ENCODE results near the gene CTRB1. TPM values are rescaled to one million over a fixed set of nuclear protein-coding genes. Genes with fewer than 3 reads are reported as not detected.
"Not testable (repeated sequence)": the region's sequence is repeated elsewhere in the genome, so short reads cannot be mapped to it uniquely, and the experiment has no call there.

CTRB1 gene
- total RNA-seq, 1 donor from 2014 or later, result not detected

DNA sequence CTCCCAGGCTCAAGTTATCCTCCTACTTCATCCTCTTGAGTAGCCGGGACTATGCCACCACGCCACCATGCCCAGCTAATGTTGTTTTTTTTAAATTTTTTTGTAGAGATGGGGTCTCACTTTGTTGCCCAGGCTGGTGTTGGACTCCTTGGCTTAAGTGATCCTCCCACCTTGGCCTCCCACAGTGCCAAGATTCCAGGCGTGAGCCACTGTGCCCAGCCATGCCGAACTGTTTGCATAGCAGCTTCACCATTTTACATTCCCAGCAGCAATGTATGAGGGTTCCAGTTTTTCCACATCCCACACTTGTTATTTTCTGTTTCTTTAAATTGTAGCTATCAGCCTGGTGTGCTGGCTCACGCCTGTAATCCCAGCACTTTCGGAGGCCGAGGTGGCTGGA lies 2.2 kb upstream of the CTRB1 start:
- no peaks in the 10 kb centered on the region for H3K9me3 Mint-ChIP-seq (ENCODE audit: unreplicated experiment)
- H3K4me1 Mint-ChIP-seq (ENCODE audit: unreplicated experiment), result no peaks in the 10 kb centered on the region
- DNase-seq (ENCODE audit: low spot score), result no peak
- H3K27me3 Mint-ChIP-seq (ENCODE audit: unreplicated experiment), result peaks cover 8% of the 10 kb centered on the region
- no peaks in the 10 kb centered on the region for H3K36me3 Mint-ChIP-seq (ENCODE audit: low read depth, unreplicated experiment)
- no peak overlapping the region for H3K27ac Mint-ChIP-seq (ENCODE audit: unreplicated experiment)
- no peak overlapping the region for H3K4me3 Mint-ChIP-seq (ENCODE audit: unreplicated experiment)
- TF ChIP-seq, protein P1, sequence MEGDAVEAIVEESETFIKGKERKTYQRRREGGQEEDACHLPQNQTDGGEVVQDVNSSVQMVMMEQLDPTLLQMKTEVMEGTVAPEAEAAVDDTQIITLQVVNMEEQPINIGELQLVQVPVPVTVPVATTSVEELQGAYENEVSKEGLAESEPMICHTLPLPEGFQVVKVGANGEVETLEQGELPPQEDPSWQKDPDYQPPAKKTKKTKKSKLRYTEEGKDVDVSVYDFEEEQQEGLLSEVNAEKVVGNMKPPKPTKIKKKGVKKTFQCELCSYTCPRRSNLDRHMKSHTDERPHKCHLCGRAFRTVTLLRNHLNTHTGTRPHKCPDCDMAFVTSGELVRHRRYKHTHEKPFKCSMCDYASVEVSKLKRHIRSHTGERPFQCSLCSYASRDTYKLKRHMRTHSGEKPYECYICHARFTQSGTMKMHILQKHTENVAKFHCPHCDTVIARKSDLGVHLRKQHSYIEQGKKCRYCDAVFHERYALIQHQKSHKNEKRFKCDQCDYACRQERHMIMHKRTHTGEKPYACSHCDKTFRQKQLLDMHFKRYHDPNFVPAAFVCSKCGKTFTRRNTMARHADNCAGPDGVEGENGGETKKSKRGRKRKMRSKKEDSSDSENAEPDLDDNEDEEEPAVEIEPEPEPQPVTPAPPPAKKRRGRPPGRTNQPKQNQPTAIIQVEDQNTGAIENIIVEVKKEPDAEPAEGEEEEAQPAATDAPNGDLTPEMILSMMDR (IDR thresholded peaks at IDR 0.05; ENCODE audit: unreplicated experiment), result no peak

GRCh38 chr16:75217389-75217851 lies 1.4 kb upstream of the CTRB1 start:
- no peak overlapping the region for H3K4me3 Mint-ChIP-seq (ENCODE audit: unreplicated experiment)
- TF ChIP-seq, protein P1 (IDR thresholded peaks at IDR 0.05; ENCODE audit: unreplicated experiment), result no peak
- H3K27me3 Mint-ChIP-seq (ENCODE audit: unreplicated experiment), result peaks cover 12% of the 10 kb centered on the region
- DNase-seq (ENCODE audit: low spot score), result no peak
- peaks cover 4% of the 10 kb centered on the region for H3K4me1 Mint-ChIP-seq (ENCODE audit: unreplicated experiment)
- no peaks in the 10 kb centered on the region for H3K9me3 Mint-ChIP-seq (ENCODE audit: unreplicated experiment)
- no peak overlapping the region for H3K27ac Mint-ChIP-seq (ENCODE audit: unreplicated experiment)
- no peaks in the 10 kb centered on the region for H3K36me3 Mint-ChIP-seq (ENCODE audit: low read depth, unreplicated experiment)

- H3K9me3 Mint-ChIP-seq (ENCODE audit: unreplicated experiment), result no peaks in the 10 kb centered on the region
- no peak overlapping the region for H3K27ac Mint-ChIP-seq (ENCODE audit: unreplicated experiment)
- TF ChIP-seq, protein P1 (IDR thresholded peaks at IDR 0.05; ENCODE audit: unreplicated experiment), result no peak
- no peaks in the 10 kb centered on the region for H3K36me3 Mint-ChIP-seq (ENCODE audit: low read depth, unreplicated experiment)
- peaks cover 14% of the 10 kb centered on the region for H3K27me3 Mint-ChIP-seq (ENCODE audit: unreplicated experiment)
- DNase-seq (ENCODE audit: low spot score), result no peak
- H3K4me3 Mint-ChIP-seq (ENCODE audit: unreplicated experiment), result no peak overlapping the region
- peaks cover 4% of the 10 kb centered on the region for H3K4me1 Mint-ChIP-seq (ENCODE audit: unreplicated experiment)
These were observed 300 bp downstream of the CTRB1 start for GRCh38 chr16:75219088-75219487.

DNA sequence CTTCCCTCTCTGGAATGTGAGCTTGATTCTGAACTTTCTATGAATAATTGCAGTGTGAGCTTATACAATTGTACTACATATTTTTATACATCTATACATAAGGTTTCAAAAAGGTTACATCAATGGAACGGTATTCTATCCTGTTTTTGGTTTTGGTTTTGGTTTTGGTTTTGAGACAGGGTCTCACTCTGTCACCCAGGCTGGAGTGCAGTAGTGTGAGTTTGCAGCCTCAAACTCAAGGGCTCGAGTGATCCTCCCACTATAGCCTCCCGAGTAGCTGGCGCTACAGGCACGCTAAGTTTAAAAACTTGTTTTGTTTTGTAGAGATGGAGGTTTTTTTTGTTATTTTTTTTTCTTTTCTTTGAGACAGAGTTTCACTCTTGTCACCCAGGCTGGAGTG lies 1.1 kb downstream of the CTRB1 start:
- no peak overlapping the region for H3K4me3 Mint-ChIP-seq (ENCODE audit: unreplicated experiment)
- no peak for DNase-seq (ENCODE audit: low spot score)

DNA sequence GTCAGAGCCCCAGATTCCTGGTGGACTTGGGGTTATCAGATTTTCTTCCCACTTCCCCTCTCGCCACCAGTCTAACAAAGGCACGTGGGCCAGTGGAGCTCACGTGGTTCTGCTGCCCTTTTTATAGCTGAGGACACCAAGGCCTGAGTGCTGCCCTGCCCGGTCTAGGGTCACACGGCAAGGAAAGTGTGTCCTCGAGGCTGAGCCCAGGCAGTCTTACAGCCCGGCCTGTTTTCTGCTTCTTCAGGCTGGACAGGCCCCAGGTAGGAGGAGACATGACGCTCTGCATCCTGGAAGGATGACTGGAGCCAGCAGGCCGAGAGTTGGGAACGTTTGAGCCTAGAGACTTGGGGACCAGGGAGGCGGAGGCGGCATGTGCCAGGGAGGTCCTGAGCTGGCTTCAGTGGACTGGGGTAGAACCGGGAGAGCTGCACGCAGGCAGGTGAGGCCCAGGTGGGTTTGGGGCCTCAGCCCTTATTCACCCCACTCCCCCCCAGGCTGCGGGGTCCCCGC lies 3.5 kb downstream of the CTRB1 start:
- H3K9me3 Mint-ChIP-seq (ENCODE audit: unreplicated experiment), result no peaks in the 10 kb centered on the region
- peak overlapping the region; percentile 60 for H3K4me3 Mint-ChIP-seq (ENCODE audit: unreplicated experiment)
- H3K27me3 Mint-ChIP-seq (ENCODE audit: unreplicated experiment), result peaks cover 30% of the 10 kb centered on the region
- peak overlapping the region; percentile 36 for H3K27ac Mint-ChIP-seq (ENCODE audit: unreplicated experiment)
- TF ChIP-seq, protein P1 (IDR thresholded peaks at IDR 0.05; ENCODE audit: unreplicated experiment), result no peak
- H3K36me3 Mint-ChIP-seq (ENCODE audit: low read depth, unreplicated experiment), result peaks cover 2% of the 10 kb centered on the region
- peaks cover 4% of the 10 kb centered on the region for H3K4me1 Mint-ChIP-seq (ENCODE audit: unreplicated experiment)
- DNase-seq (ENCODE audit: low spot score), result no peak

More for the DNA sequence above, 1.1 kb downstream of the CTRB1 start:
- H3K27ac Mint-ChIP-seq (ENCODE audit: unreplicated experiment), result no peak overlapping the region
- no peaks in the 10 kb centered on the region for H3K9me3 Mint-ChIP-seq (ENCODE audit: unreplicated experiment)
- peaks cover 21% of the 10 kb centered on the region for H3K27me3 Mint-ChIP-seq (ENCODE audit: unreplicated experiment)
- TF ChIP-seq, protein P1 (IDR thresholded peaks at IDR 0.05; ENCODE audit: unreplicated experiment), result no peak
- peaks cover 4% of the 10 kb centered on the region for H3K4me1 Mint-ChIP-seq (ENCODE audit: unreplicated experiment)
- no peaks in the 10 kb centered on the region for H3K36me3 Mint-ChIP-seq (ENCODE audit: low read depth, unreplicated experiment)

DNA sequence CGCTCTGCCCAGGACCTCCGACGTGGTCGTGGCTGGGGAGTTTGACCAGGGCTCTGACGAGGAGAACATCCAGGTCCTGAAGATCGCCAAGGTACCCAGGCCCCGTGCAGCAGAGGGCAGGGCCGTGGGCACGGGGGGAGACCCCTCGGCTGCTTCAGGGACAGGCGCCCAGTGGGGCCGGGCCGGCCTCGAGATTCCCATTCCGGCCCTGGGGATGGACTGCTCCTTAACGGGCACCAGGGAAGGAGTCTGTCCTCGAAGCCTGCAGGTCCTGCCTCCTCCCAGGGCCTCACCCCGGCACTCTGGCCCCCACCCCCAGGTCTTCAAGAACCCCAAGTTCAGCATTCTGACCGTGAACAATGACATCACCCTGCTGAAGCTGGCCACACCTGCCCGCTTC lies 4.3 kb downstream of the CTRB1 start:
- not testable (repeated sequence) for H3K9me3 Mint-ChIP-seq (ENCODE audit: unreplicated experiment)

More for the DNA sequence above, 4.3 kb downstream of the CTRB1 start:
- H3K36me3 Mint-ChIP-seq (ENCODE audit: low read depth, unreplicated experiment); H3K4me3 Mint-ChIP-seq (ENCODE audit: unreplicated experiment); DNase-seq (ENCODE audit: low spot score); H3K4me1 Mint-ChIP-seq (ENCODE audit: unreplicated experiment); H3K27ac Mint-ChIP-seq (ENCODE audit: unreplicated experiment): not testable (repeated sequence)
- peaks cover 34% of the 10 kb centered on the region for H3K27me3 Mint-ChIP-seq (ENCODE audit: unreplicated experiment)
